Lower lobe of right lung (tissue), 2 donors: ENCODE data around the gene TMEM164. TPM values are rescaled to one million over a fixed set of nuclear protein-coding genes. Genes with fewer than 3 reads are reported as not detected.
A peak's percentile ranks its signal among the peaks of the same experiment; 100 is the strongest.

ENCODE experiments used
- ATAC-seq, 2 donors: fragments of 200-7000 bp; cut with Tn5 transposase; one replicate each; pipeline ENCODE4 v1.9.1; 2020 to 2022; ENCODE audit warnings: mild to moderate bottlenecking in 2 of 2, moderate library complexity in 2 of 2
- DNase-seq: peaks from one replicate; pipeline ENCODE4 v3.0.0-alpha.2; 2020
- H3K27ac ChIP-seq: fragments of 200-600 bp; one replicate; pipeline ENCODE4 v1.8.0; 2022
- H3K27me3 ChIP-seq: fragments of 200-600 bp; one replicate; pipeline ENCODE4 v1.8.0; 2022; ENCODE audit warnings: low read depth
- H3K36me3 ChIP-seq: fragments of 200-600 bp; one replicate; pipeline ENCODE4 v1.8.0; 2022; ENCODE audit warnings: mild to moderate bottlenecking
- H3K4me1 ChIP-seq: fragments of 200-600 bp; one replicate; pipeline ENCODE4 v1.8.0; 2022
- H3K4me3 ChIP-seq: fragments of 200-600 bp; one replicate; pipeline ENCODE4 v1.8.0; 2022; ENCODE audit warnings: mild to moderate bottlenecking
- H3K9me3 ChIP-seq: fragments of 200-600 bp; one replicate; pipeline ENCODE4 v1.8.0; 2022
- CTCF ChIP-seq: fragments of 200-600 bp; IDR thresholded peaks from one replicate; pipeline ENCODE4 v1.8.0; 2022; ENCODE audit warnings: antibody characterized with exemption, mild to moderate bottlenecking
- intact Hi-C: fragments of 100-400 bp; cut with DNase I; formaldehyde crosslinking; loops from one replicate; pipeline ENCODE4 v1.11.0; 2022
- total RNA-seq: library from RNA; stranded (reverse); fragmentation: NEBNext Ultra II Directional; extraction: Animal tissue kit (Norgen Biotek cat#: 25700); gene quantifications from one replicate; pipeline ENCODE4 v1.2.1, GENCODE V29; 2021
- donor health status: DM: no; HTN: yes; CAD: no; lungs with severe emphysema.

Gene TMEM164
- total RNA-seq, 1 donor from 2014 or later, result 66.4 TPM

- H3K4me1 ChIP-seq, result no peaks in the 10 kb centered on the region
- no peak overlapping the region for H3K4me3 ChIP-seq
- no peak for DNase-seq
- no peak for ATAC-seq
- no peak overlapping the region for H3K27ac ChIP-seq
- no peaks in the 10 kb centered on the region for H3K36me3 ChIP-seq
- intact Hi-C loops, result no loop called here
- H3K9me3 ChIP-seq, result no peaks in the 10 kb centered on the region
- no peak for TF ChIP-seq CTCF
- H3K27me3 ChIP-seq, result no peaks in the 10 kb centered on the region
These were observed 208.4 kb downstream of the TMEM164 start for GRCh38 chrX:110211340-110211739.

- no peak overlapping the region for H3K4me3 ChIP-seq
- H3K27me3 ChIP-seq, result no peaks in the 10 kb centered on the region
- TF ChIP-seq CTCF, result no peak
- ATAC-seq, result no peak
- no peaks in the 10 kb centered on the region for H3K36me3 ChIP-seq
- H3K27ac ChIP-seq, result no peak overlapping the region
- intact Hi-C loops, result no loop called here
- DNase-seq, result no peak
- H3K9me3 ChIP-seq, result no peaks in the 10 kb centered on the region
- no peaks in the 10 kb centered on the region for H3K4me1 ChIP-seq
These were observed 209.4 kb downstream of the TMEM164 start for GRCh38 chrX:110212299-110212698.

GRCh38 chrX:110213183-110213582 is 210.3 kb downstream of the TMEM164 start:
- DNase-seq (no peak), ATAC-seq (no peak)
- Histone ChIP-seq H3K27me3 (no peaks in the 10 kb centered on the region), H3K4me3 (no peak overlapping the region), H3K36me3 (no peaks in the 10 kb centered on the region), H3K4me1 (no peaks in the 10 kb centered on the region), H3K27ac (no peak overlapping the region), H3K9me3 (no peaks in the 10 kb centered on the region)
- intact Hi-C loops, result no loop called here
- TF ChIP-seq CTCF, result no peak

- TF ChIP-seq CTCF, result no peak
- H3K36me3 ChIP-seq, result no peaks in the 10 kb centered on the region
- DNase-seq (no peak), ATAC-seq (no peak)
- H3K27me3 ChIP-seq, result no peaks in the 10 kb centered on the region
- no peak overlapping the region for H3K27ac ChIP-seq
- H3K4me3 ChIP-seq, result no peak overlapping the region
- H3K9me3 ChIP-seq, result no peaks in the 10 kb centered on the region
- no peaks in the 10 kb centered on the region for H3K4me1 ChIP-seq
- intact Hi-C loops, result no loop called here
These were observed 211.8 kb downstream of the TMEM164 start for GRCh38 chrX:110214684-110215083.

GRCh38 chrX:110215411-110215810 is 212.5 kb downstream of the TMEM164 start:
- no peaks in the 10 kb centered on the region for H3K4me1 ChIP-seq
- no peak overlapping the region for H3K27ac ChIP-seq
- no peaks in the 10 kb centered on the region for H3K9me3 ChIP-seq
- no peak for TF ChIP-seq CTCF
- no peak for DNase-seq
- intact Hi-C loops, result no loop called here
- H3K36me3 ChIP-seq, result no peaks in the 10 kb centered on the region
- ATAC-seq, result no peak
- no peak overlapping the region for H3K4me3 ChIP-seq
- no peaks in the 10 kb centered on the region for H3K27me3 ChIP-seq

- Histone ChIP-seq H3K4me3 (no peak overlapping the region), H3K9me3 (no peaks in the 10 kb centered on the region), H3K27me3 (no peaks in the 10 kb centered on the region), H3K27ac (no peak overlapping the region), H3K36me3 (no peaks in the 10 kb centered on the region), H3K4me1 (no peaks in the 10 kb centered on the region)
- no peak for TF ChIP-seq CTCF
- ATAC-seq (peak in 1 of 2 donors; percentile 42), DNase-seq (no peak)
- intact Hi-C loops, result no loop called here
These were observed 213.1 kb downstream of the TMEM164 start for GRCh38 chrX:110216027-110216426.
